ENCODE measurements around the gene ZBP1.

DNA sequence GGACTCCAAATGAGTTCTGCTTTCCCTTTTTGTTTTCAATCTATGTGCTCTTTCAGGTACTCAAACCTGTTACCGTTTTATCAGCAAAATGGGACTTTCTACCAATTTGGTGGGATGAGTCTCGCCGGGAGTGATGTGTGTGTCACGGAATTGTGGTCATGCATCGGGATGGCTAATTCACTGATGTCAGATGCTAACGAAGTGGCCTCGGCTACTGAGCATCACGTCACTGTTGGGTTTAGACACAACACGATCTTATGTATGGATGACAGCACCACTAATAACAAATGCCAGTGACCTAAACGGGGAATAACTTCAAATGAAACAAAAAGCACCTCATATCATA is 61.0 kb downstream of the ZBP1 start:
- TF ChIP-seq, protein P1, sequence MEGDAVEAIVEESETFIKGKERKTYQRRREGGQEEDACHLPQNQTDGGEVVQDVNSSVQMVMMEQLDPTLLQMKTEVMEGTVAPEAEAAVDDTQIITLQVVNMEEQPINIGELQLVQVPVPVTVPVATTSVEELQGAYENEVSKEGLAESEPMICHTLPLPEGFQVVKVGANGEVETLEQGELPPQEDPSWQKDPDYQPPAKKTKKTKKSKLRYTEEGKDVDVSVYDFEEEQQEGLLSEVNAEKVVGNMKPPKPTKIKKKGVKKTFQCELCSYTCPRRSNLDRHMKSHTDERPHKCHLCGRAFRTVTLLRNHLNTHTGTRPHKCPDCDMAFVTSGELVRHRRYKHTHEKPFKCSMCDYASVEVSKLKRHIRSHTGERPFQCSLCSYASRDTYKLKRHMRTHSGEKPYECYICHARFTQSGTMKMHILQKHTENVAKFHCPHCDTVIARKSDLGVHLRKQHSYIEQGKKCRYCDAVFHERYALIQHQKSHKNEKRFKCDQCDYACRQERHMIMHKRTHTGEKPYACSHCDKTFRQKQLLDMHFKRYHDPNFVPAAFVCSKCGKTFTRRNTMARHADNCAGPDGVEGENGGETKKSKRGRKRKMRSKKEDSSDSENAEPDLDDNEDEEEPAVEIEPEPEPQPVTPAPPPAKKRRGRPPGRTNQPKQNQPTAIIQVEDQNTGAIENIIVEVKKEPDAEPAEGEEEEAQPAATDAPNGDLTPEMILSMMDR (IDR thresholded peaks at IDR 0.05; ENCODE audit: low read depth, low read length), result no peak
- TF ChIP-seq EZH2phosphoT487 (IDR thresholded peaks at IDR 0.05; ENCODE audit: low read depth), result no peak
